HepG2 (cell line): ENCODE results near the gene ATAD1. TPM values are rescaled to one million over a fixed set of nuclear protein-coding genes. Genes with fewer than 3 reads are reported as not detected.

Experiments used
- RARG ChIP-seq: sonication (generic); formaldehyde crosslinking; IDR thresholded peaks from 2 replicates; pipeline ENCODE4 v1.4.0; 2020; ENCODE audit warnings: low read depth, mild to moderate bottlenecking, missing genetic modification reagents
- SP5 ChIP-seq: IDR thresholded peaks from 2 replicates; pipeline ENCODE4 v1.6.1; 2016; ENCODE audit warnings: low read depth, borderline replicate concordance
- TAF15 ChIP-seq: fragments of 200-400 bp; formaldehyde crosslinking; IDR thresholded peaks from one replicate; pipeline ENCODE4 v1.6.1; 2018; ENCODE audit warnings: mild to moderate bottlenecking, low read depth, low read length; ENCODE audit not compliant: poor library complexity, severe bottlenecking
- ZNF670 ChIP-seq: sonication (generic); formaldehyde crosslinking; IDR thresholded peaks from 2 replicates; pipeline ENCODE4 v1.8.0; 2022; ENCODE audit warnings: mild to moderate bottlenecking, missing genetic modification reagents, borderline replicate concordance
- ZNF709 ChIP-seq: sonication (generic); formaldehyde crosslinking; IDR thresholded peaks from 2 replicates; pipeline ENCODE4 v1.5.0; 2020; ENCODE audit warnings: mild to moderate bottlenecking, missing genetic modification reagents
- ZNF879 ChIP-seq: sonication (generic); formaldehyde crosslinking; IDR thresholded peaks from 2 replicates; pipeline ENCODE4 v1.8.1; 2023; ENCODE audit warnings: missing genetic modification reagents
- polyA plus RNA-seq, 8 experiments: library from polyadenylated mRNA; depleted of rRNA in 3 of 8; stranded (reverse) in 7 of 8; unstranded in 1 of 8; fragments of >200 nt; fragmentation: Illumina TruSeq in 4 of 8; extraction: Trizol in 4 of 8; gene quantifications; 2 replicates each; pipeline versions ENCODE4 v1.2.1 to v1.2.3, GENCODE V29; 2011 to 2016; ENCODE audit warnings: low read depth in 4 of 8, missing spikeins in 1 of 8, mixed read lengths in 1 of 8; ENCODE audit not compliant: insufficient read depth in 1 of 8
- total RNA-seq, 5 experiments: library from RNA; depleted of rRNA; stranded (reverse); fragments of >200 nt; fragmentation: Illumina TruSeq; extraction: Trizol; gene quantifications; 2 replicates each; pipeline ENCODE4 v1.2.3, GENCODE V29; 2016; ENCODE audit warnings: low read depth in 1 of 5
- TF ChIP-seq, protein P1 (sequence below): sonication (generic); formaldehyde crosslinking; IDR thresholded peaks from 2 replicates; pipeline ENCODE4 v1.4.0; 2020; ENCODE audit warnings: missing genetic modification reagents
- TF ChIP-seq, protein P2 (sequence below), 2 experiments: sonication (generic) in 1 of 2; formaldehyde crosslinking in 1 of 2; IDR thresholded peaks; 2 replicates each; pipeline versions ENCODE4 v1.6.1 to v1.9.0; 2014 to 2022; ENCODE audit warnings: antibody characterized with exemption in 1 of 2, borderline replicate concordance in 1 of 2, inconsistent platforms in 1 of 2, low read depth in 1 of 2, missing genetic modification reagents in 1 of 2

The ATAD1 gene
- total and polyA plus RNA-seq, 2 of the 13 experiments (the other 11 are each of a cell fraction or from before 2014, with no cell fraction given), result 14.9 to 28.2 TPM

DNA sequence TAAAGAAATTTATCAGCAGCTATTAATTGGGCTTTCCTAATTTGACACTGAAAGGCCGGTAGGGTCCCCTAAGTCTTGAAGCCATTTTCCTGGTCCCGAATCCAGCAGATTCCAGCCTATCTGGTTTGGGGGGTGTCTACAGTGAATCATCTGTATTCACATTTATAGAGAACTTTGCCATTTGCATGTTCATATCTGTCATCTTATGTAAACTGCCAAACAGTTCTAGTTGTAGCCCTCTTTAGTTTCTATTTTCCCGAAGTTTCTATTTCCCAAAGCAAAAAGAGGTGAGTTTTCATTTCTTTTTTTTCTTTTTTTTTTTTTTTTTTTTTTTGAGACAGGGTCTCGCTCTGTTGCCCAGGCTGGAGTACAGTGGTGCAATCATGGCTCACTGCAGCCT, 110.8 kb downstream of the ATAD1 start (continued):
- TF ChIP-seq, protein P1, sequence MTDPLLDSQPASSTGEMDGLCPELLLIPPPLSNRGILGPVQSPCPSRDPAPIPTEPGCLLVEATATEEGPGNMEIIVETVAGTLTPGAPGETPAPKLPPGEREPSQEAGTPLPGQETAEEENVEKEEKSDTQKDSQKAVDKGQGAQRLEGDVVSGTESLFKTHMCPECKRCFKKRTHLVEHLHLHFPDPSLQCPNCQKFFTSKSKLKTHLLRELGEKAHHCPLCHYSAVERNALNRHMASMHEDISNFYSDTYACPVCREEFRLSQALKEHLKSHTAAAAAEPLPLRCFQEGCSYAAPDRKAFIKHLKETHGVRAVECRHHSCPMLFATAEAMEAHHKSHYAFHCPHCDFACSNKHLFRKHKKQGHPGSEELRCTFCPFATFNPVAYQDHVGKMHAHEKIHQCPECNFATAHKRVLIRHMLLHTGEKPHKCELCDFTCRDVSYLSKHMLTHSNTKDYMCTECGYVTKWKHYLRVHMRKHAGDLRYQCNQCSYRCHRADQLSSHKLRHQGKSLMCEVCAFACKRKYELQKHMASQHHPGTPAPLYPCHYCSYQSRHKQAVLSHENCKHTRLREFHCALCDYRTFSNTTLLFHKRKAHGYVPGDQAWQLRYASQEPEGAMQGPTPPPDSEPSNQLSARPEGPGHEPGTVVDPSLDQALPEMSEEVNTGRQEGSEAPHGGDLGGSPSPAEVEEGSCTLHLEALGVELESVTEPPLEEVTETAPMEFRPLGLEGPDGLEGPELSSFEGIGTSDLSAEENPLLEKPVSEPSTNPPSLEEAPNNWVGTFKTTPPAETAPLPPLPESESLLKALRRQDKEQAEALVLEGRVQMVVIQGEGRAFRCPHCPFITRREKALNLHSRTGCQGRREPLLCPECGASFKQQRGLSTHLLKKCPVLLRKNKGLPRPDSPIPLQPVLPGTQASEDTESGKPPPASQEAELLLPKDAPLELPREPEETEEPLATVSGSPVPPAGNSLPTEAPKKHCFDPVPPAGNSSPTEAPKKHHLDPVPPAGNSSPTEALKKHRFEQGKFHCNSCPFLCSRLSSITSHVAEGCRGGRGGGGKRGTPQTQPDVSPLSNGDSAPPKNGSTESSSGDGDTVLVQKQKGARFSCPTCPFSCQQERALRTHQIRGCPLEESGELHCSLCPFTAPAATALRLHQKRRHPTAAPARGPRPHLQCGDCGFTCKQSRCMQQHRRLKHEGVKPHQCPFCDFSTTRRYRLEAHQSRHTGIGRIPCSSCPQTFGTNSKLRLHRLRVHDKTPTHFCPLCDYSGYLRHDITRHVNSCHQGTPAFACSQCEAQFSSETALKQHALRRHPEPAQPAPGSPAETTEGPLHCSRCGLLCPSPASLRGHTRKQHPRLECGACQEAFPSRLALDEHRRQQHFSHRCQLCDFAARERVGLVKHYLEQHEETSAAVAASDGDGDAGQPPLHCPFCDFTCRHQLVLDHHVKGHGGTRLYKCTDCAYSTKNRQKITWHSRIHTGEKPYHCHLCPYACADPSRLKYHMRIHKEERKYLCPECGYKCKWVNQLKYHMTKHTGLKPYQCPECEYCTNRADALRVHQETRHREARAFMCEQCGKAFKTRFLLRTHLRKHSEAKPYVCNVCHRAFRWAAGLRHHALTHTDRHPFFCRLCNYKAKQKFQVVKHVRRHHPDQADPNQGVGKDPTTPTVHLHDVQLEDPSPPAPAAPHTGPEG (CRISPR knock-in tag), result no peak
- TF ChIP-seq ZNF709 (CRISPR knock-in tag) (no peak), SP5 (CRISPR knock-in tag) (no peak), TAF15 (no peak), RARG (CRISPR knock-in tag) (no peak), ZNF670 (no peak), ZNF879 (no peak)
- TF ChIP-seq, protein P2, sequence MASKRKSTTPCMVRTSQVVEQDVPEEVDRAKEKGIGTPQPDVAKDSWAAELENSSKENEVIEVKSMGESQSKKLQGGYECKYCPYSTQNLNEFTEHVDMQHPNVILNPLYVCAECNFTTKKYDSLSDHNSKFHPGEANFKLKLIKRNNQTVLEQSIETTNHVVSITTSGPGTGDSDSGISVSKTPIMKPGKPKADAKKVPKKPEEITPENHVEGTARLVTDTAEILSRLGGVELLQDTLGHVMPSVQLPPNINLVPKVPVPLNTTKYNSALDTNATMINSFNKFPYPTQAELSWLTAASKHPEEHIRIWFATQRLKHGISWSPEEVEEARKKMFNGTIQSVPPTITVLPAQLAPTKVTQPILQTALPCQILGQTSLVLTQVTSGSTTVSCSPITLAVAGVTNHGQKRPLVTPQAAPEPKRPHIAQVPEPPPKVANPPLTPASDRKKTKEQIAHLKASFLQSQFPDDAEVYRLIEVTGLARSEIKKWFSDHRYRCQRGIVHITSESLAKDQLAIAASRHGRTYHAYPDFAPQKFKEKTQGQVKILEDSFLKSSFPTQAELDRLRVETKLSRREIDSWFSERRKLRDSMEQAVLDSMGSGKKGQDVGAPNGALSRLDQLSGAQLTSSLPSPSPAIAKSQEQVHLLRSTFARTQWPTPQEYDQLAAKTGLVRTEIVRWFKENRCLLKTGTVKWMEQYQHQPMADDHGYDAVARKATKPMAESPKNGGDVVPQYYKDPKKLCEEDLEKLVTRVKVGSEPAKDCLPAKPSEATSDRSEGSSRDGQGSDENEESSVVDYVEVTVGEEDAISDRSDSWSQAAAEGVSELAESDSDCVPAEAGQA (IDR thresholded peaks at IDR 0.05; ENCODE audit: low read depth), result no peak
- TF ChIP-seq, protein P2 (CRISPR knock-in tag; IDR thresholded peaks at IDR 0.05; ENCODE audit: borderline replicate concordance), result no peak
